ENCODE data around the gene CD163L1.
"Not testable (repeated sequence)": the region's sequence is repeated elsewhere in the genome, so short reads cannot be mapped to it uniquely, and the experiment has no call there.

The CD163L1 gene

DNA sequence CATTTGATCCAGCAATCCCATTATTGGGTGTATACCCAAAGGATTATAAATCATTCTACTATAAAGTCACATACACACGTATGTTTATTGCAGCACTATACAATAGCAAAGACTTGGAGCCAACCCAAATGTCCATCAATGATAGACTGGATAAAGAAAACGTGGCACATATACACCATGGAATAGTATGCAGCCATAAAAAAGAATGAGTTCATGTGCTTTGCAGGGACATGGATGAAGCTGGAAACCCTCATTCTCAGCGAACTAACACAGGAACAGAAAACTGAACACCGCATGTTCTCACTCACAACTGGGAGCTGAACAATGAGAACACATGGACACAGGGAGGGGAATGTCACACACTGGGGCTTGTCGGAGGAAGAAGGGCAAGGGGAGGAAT is 106.2 kb downstream of the CD163L1 start:
- not testable (repeated sequence) for DNase-seq (ENCODE audit: low read depth in 1 of 2, low spot score in 1 of 2)

GRCh38 chr12:7327918-7328317 is 116.0 kb downstream of the CD163L1 start:
- DNase-seq (ENCODE audit: low read depth in 1 of 2, low spot score in 1 of 2): no peak

DNA sequence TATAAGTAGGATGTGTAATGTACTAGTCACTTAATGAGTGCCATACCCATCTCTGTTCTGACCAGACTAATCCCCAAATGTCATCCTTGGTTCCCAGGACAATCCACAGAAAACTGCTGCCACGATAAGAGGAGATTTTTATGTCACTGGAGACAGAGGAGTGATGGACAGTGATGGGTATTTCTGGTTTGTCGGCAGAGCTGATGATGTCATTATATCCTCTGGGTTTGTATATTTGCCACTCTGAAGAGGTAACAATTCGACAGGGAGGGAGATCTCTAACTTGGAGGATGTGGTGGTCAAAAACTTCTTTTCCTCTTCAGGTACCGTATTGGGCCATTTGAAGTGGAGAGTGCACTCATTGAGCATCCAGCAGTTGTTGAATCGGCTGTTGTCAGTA is 119.8 kb downstream of the CD163L1 start:
- DNase-seq (ENCODE audit: low read depth in 1 of 2, low spot score in 1 of 2): no peak

DNA sequence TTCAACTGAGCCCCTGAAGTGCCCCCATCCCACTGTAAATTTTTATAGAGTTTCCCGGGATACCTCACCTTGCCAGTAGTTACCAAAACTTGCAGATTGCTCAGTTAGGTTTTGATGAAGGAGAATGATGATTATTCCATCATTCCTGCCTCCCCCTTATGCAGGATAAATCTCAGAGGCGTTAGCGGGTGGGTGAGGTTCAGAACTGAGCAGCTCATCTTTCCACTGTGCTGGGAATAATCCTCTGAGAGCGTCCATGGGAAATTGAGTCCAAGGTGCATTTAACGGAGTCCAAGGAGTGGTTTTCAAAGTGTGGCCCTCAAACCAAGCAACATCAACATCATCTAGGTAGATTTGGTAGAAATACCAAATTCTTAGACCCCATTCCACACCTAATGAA is 121.4 kb downstream of the CD163L1 start:
- no peak for DNase-seq (ENCODE audit: low read depth in 1 of 2, low spot score in 1 of 2)

GRCh38 chr12:7321624-7322023 is 122.3 kb downstream of the CD163L1 start:
- no peak for DNase-seq (ENCODE audit: low read depth in 1 of 2, low spot score in 1 of 2)

DNA sequence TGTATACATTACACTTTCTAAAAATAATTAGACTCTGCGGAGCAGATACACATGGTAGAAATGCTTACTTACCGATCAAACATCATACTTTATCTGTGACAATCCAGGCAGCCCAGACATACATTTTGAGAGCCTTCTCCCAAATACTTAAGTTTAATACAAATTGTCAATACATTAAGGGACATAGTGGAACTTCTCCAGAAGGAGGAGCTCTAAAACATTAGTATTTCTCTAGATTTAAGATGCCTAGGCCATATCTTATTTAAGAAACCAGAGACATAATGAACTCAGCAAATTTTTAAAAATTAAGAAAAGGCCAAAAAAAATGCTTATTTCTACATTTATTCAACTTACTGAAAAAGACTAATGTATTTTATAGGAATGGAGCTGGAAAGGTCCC is 124.0 kb downstream of the CD163L1 start:
- no peak for DNase-seq (ENCODE audit: low read depth in 1 of 2, low spot score in 1 of 2)

DNA sequence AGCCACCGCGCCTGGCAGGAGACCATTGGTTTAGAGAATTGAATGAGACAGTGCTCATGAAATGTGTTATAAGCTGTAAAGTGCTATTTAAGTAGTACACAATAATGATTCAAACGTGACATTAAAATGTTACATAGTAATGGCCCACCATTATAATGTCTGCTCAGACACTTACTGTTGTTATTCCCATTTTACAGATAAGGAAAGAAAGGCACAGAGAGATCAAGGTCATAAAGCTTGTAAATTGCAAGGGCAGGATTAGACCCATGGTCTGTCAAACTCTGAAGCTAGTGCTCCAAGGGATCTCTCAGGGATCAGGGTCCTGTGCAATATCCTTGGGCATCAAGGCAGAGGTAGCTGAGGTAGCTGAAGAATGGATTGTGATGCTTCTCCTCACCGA is 133.9 kb downstream of the CD163L1 start:
- no peak for DNase-seq (ENCODE audit: low read depth in 1 of 2, low spot score in 1 of 2)

Data from stimulated activated CD4-positive, alpha-beta T cell treated with anti-CD3 and anti-CD28 coated beads, Interleukin-15, amount 100 ng/mL, for 1 hour (primary cell).